H1 (cell line): ENCODE measurements around the gene HSF2. TPM values are rescaled to one million over a fixed set of nuclear protein-coding genes. Genes with fewer than 3 reads are reported as not detected.

Source experiments
- CEBPB ChIP-seq: IDR thresholded peaks from 2 replicates; pipeline ENCODE4 v1.6.1; 2012; ENCODE audit warnings: low read depth, low read length
- GABPA ChIP-seq: IDR thresholded peaks from 2 replicates; pipeline ENCODE4 v1.6.1; 2011; ENCODE audit warnings: mild to moderate bottlenecking, low read length, moderate library complexity, borderline replicate concordance; ENCODE audit not compliant: insufficient read depth
- POLR2A ChIP-seq, 2 experiments: IDR thresholded peaks; 1 replicate in 1 of 2; 2 replicates in 1 of 2; pipeline ENCODE4 v1.6.1; 2011; ENCODE audit warnings: low read depth in 2 of 2, low read length in 2 of 2, mild to moderate bottlenecking in 2 of 2; ENCODE audit errors: control extremely low read depth in 1 of 2
- RBBP5 ChIP-seq: IDR thresholded peaks from 2 replicates; pipeline ENCODE4 v1.7.1; 2012; ENCODE audit warnings: low read depth, mild to moderate bottlenecking, inconsistent platforms, low read length, moderate library complexity, borderline replicate concordance
- SAP30 ChIP-seq: fragments of 300-600 bp; sonication (generic); IDR thresholded peaks from 2 replicates; pipeline ENCODE4 v1.7.1; 2012; ENCODE audit warnings: low read length, moderate library complexity, mild to moderate bottlenecking, inconsistent platforms; ENCODE audit not compliant: insufficient read depth, insufficient replicate concordance
- SP1 ChIP-seq: IDR thresholded peaks from 2 replicates; pipeline ENCODE4 v1.6.1; 2011; ENCODE audit warnings: low read depth, low read length
- TBP ChIP-seq: IDR thresholded peaks from 2 replicates; pipeline ENCODE4 v1.6.1; 2011; ENCODE audit warnings: low read depth, low read length, improper control_type of control experiment
- TCF12 ChIP-seq: IDR thresholded peaks from 2 replicates; pipeline ENCODE4 v1.6.1; 2011; ENCODE audit warnings: low read depth, mild to moderate bottlenecking, low read length
- polyA plus RNA-seq, 7 experiments: library from polyadenylated mRNA; depleted of rRNA in 3 of 7; stranded (reverse) in 5 of 7; unstranded in 2 of 7; fragments of >200 nt in 5 of 7; fragments of 200-250 nt in 2 of 7; gene quantifications; 1 replicate in 5 of 7; 2 replicates in 1 of 7; 4 replicates in 1 of 7; pipeline versions ENCODE4 v1.2.1 to v1.2.3, GENCODE V29; 2011 to 2013; ENCODE audit warnings: missing spikeins in 2 of 7, mixed read lengths in 2 of 7
- total RNA-seq: library from RNA; stranded (reverse); fragmentation: NEBNext Ultra II Directional; extraction: Animal tissue kit (Norgen Biotek cat#: 25700); gene quantifications from 2 replicates; pipeline ENCODE4 v1.2.1, GENCODE V29; 2021
- TF ChIP-seq, protein P1 (sequence below): fragments of 300-600 bp; sonication (generic); IDR thresholded peaks from 2 replicates; pipeline ENCODE4 v1.7.1; 2012; ENCODE audit warnings: low read length, moderate library complexity, mild to moderate bottlenecking, inconsistent platforms; ENCODE audit not compliant: insufficient replicate concordance

HSF2 gene
- total and polyA plus RNA-seq, 2 of the 8 experiments (the other 6 are each of a cell fraction or from before 2014, with no cell fraction given), result 16.3 to 18.3 TPM

DNA sequence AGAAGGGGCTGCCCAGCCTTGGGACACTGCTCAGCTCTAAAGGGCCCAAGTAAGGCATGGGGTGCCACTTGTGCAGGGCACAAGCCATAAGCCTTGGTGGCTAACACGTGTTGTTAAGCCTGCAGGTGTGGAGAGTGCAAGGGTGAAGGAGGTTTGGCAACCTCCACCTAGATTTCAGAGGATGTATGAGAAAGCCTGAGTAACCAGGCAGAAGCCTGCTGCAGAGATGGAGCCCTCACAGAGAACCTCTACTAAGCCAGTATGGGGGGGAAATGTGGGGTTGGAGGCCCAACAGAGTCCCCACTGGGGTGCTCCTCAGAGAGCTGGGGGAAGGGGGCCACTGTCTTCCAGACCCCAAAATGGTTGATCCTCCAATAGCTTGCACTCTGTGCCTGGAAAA lies 39.5 kb downstream of the HSF2 start (continued):
- TF ChIP-seq, protein P1, sequence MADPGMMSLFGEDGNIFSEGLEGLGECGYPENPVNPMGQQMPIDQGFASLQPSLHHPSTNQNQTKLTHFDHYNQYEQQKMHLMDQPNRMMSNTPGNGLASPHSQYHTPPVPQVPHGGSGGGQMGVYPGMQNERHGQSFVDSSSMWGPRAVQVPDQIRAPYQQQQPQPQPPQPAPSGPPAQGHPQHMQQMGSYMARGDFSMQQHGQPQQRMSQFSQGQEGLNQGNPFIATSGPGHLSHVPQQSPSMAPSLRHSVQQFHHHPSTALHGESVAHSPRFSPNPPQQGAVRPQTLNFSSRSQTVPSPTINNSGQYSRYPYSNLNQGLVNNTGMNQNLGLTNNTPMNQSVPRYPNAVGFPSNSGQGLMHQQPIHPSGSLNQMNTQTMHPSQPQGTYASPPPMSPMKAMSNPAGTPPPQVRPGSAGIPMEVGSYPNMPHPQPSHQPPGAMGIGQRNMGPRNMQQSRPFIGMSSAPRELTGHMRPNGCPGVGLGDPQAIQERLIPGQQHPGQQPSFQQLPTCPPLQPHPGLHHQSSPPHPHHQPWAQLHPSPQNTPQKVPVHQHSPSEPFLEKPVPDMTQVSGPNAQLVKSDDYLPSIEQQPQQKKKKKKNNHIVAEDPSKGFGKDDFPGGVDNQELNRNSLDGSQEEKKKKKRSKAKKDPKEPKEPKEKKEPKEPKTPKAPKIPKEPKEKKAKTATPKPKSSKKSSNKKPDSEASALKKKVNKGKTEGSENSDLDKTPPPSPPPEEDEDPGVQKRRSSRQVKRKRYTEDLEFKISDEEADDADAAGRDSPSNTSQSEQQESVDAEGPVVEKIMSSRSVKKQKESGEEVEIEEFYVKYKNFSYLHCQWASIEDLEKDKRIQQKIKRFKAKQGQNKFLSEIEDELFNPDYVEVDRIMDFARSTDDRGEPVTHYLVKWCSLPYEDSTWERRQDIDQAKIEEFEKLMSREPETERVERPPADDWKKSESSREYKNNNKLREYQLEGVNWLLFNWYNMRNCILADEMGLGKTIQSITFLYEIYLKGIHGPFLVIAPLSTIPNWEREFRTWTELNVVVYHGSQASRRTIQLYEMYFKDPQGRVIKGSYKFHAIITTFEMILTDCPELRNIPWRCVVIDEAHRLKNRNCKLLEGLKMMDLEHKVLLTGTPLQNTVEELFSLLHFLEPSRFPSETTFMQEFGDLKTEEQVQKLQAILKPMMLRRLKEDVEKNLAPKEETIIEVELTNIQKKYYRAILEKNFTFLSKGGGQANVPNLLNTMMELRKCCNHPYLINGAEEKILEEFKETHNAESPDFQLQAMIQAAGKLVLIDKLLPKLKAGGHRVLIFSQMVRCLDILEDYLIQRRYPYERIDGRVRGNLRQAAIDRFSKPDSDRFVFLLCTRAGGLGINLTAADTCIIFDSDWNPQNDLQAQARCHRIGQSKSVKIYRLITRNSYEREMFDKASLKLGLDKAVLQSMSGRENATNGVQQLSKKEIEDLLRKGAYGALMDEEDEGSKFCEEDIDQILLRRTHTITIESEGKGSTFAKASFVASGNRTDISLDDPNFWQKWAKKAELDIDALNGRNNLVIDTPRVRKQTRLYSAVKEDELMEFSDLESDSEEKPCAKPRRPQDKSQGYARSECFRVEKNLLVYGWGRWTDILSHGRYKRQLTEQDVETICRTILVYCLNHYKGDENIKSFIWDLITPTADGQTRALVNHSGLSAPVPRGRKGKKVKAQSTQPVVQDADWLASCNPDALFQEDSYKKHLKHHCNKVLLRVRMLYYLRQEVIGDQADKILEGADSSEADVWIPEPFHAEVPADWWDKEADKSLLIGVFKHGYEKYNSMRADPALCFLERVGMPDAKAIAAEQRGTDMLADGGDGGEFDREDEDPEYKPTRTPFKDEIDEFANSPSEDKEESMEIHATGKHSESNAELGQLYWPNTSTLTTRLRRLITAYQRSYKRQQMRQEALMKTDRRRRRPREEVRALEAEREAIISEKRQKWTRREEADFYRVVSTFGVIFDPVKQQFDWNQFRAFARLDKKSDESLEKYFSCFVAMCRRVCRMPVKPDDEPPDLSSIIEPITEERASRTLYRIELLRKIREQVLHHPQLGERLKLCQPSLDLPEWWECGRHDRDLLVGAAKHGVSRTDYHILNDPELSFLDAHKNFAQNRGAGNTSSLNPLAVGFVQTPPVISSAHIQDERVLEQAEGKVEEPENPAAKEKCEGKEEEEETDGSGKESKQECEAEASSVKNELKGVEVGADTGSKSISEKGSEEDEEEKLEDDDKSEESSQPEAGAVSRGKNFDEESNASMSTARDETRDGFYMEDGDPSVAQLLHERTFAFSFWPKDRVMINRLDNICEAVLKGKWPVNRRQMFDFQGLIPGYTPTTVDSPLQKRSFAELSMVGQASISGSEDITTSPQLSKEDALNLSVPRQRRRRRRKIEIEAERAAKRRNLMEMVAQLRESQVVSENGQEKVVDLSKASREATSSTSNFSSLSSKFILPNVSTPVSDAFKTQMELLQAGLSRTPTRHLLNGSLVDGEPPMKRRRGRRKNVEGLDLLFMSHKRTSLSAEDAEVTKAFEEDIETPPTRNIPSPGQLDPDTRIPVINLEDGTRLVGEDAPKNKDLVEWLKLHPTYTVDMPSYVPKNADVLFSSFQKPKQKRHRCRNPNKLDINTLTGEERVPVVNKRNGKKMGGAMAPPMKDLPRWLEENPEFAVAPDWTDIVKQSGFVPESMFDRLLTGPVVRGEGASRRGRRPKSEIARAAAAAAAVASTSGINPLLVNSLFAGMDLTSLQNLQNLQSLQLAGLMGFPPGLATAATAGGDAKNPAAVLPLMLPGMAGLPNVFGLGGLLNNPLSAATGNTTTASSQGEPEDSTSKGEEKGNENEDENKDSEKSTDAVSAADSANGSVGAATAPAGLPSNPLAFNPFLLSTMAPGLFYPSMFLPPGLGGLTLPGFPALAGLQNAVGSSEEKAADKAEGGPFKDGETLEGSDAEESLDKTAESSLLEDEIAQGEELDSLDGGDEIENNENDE, result no peak
- no peak for TF ChIP-seq SP1
- TF ChIP-seq POLR2A (IDR thresholded peaks at IDR 0.05; ENCODE audit: control extremely low read depth in 1 of 2, low read depth in 2 of 2, low read length in 2 of 2), result no peak
- TF ChIP-seq SAP30, result no peak
- TF ChIP-seq CEBPB, result no peak
- no peak for TF ChIP-seq TBP
- no peak for TF ChIP-seq TCF12
- TF ChIP-seq GABPA, result no peak
- no peak for TF ChIP-seq RBBP5
